H9 (cell line): ENCODE measurements around the gene OSBPL1A. TPM values are rescaled to one million over a fixed set of nuclear protein-coding genes. Genes with fewer than 3 reads are reported as not detected.

ENCODE experiments used
- DNase-seq: peaks from one replicate; pipeline ENCODE4 v3.0.0-alpha.2; 2017
- H2AFZ ChIP-seq: one replicate; pipeline ENCODE4 v1.6.1; 2013; ENCODE audit warnings: mild to moderate bottlenecking, low read length, control low read depth, moderate library complexity
- H2AK5ac ChIP-seq: 2 replicates; pipeline ENCODE4 v1.6.1; 2013; ENCODE audit warnings: low read length, control low read depth, mixed read lengths; ENCODE audit not compliant: insufficient read length
- H2BK120ac ChIP-seq: one replicate; pipeline ENCODE4 v1.6.1; 2013; ENCODE audit warnings: low read depth, mild to moderate bottlenecking, low read length, control low read depth, inconsistent platforms; ENCODE audit not compliant: poor library complexity, severe bottlenecking
- H2BK12ac ChIP-seq: 2 replicates; pipeline ENCODE4 v1.6.1; 2013; ENCODE audit warnings: low read length, control low read depth, mixed read lengths, low read depth; ENCODE audit not compliant: insufficient read length
- H2BK15ac ChIP-seq: 2 replicates; pipeline ENCODE4 v1.6.1; 2013; ENCODE audit warnings: low read depth, low read length, control low read depth
- H2BK20ac ChIP-seq: one replicate; pipeline ENCODE4 v1.6.1; 2013; ENCODE audit warnings: low read depth, mild to moderate bottlenecking, low read length, control low read depth, inconsistent platforms; ENCODE audit not compliant: poor library complexity, severe bottlenecking
- H2BK5ac ChIP-seq: 2 replicates; pipeline ENCODE4 v1.6.1; 2013; ENCODE audit warnings: low read length, control low read depth, mixed read lengths; ENCODE audit not compliant: insufficient read length
- H3K14ac ChIP-seq: 2 replicates; pipeline ENCODE4 v1.6.1; 2013; ENCODE audit warnings: low read length, control low read depth; ENCODE audit not compliant: insufficient read depth
- H3K18ac ChIP-seq: 2 replicates; pipeline ENCODE4 v1.6.1; 2013; ENCODE audit warnings: low read depth, mild to moderate bottlenecking, mixed read lengths, low read length, control low read depth; ENCODE audit not compliant: insufficient read length
- H3K23ac ChIP-seq: 2 replicates; pipeline ENCODE4 v1.6.1; 2013; ENCODE audit warnings: low read length, control low read depth, mixed read lengths, low read depth; ENCODE audit not compliant: insufficient read length
- H3K23me2 ChIP-seq: 2 replicates; pipeline ENCODE4 v1.6.1; 2013; ENCODE audit warnings: low read depth, mild to moderate bottlenecking, mixed read lengths, low read length, control low read depth; ENCODE audit not compliant: insufficient read length, poor library complexity, severe bottlenecking
- H3K27ac ChIP-seq: 2 replicates; pipeline ENCODE4 v1.5.1; 2013; ENCODE audit warnings: low read length, control low read depth, mixed read lengths, low read depth; ENCODE audit not compliant: insufficient read length
- H3K27me3 ChIP-seq: 2 replicates; pipeline ENCODE4 v1.6.1; 2013; ENCODE audit warnings: low read length, control low read depth, inconsistent platforms; ENCODE audit not compliant: insufficient read depth
- H3K4ac ChIP-seq: 2 replicates; pipeline ENCODE4 v1.6.1; 2013; ENCODE audit warnings: low read depth, mild to moderate bottlenecking, control low read depth, inconsistent platforms, low read length, moderate library complexity
- H3K4me1 ChIP-seq: 2 replicates; pipeline ENCODE4 v1.6.1; 2013; ENCODE audit warnings: low read length, control low read depth, inconsistent platforms; ENCODE audit not compliant: insufficient read depth
- H3K4me2 ChIP-seq: 2 replicates; pipeline ENCODE4 v1.6.1; 2013; ENCODE audit warnings: low read length, control low read depth, mixed read lengths; ENCODE audit not compliant: insufficient read length, insufficient read depth
- H3K56ac ChIP-seq: 2 replicates; pipeline ENCODE4 v1.6.1; 2013; ENCODE audit warnings: low read depth, mild to moderate bottlenecking, mixed read lengths, low read length, control low read depth; ENCODE audit not compliant: insufficient read length
- H3K79me1 ChIP-seq: 2 replicates; pipeline ENCODE4 v1.6.1; 2013; ENCODE audit warnings: low read depth, mild to moderate bottlenecking, moderate library complexity, low read length, control low read depth, inconsistent platforms; ENCODE audit not compliant: insufficient read depth, poor library complexity, severe bottlenecking
- H3K79me2 ChIP-seq: 2 replicates; pipeline ENCODE4 v1.6.1; 2013; ENCODE audit warnings: low read length, control low read depth, inconsistent platforms; ENCODE audit not compliant: insufficient read depth
- H3K9ac ChIP-seq: 2 replicates; pipeline ENCODE4 v1.6.1; 2013; ENCODE audit warnings: low read length, control low read depth, mixed read lengths; ENCODE audit not compliant: insufficient read length; ENCODE audit errors: extremely low read depth
- H3K9me3 ChIP-seq: one replicate; pipeline ENCODE4 v1.6.1; 2013; ENCODE audit warnings: low read depth, low read length, inconsistent platforms; ENCODE audit not compliant: control insufficient read depth
- H3T11ph ChIP-seq: one replicate; pipeline ENCODE4 v1.6.1; 2013; ENCODE audit warnings: mild to moderate bottlenecking, low read length, control low read depth, inconsistent platforms
- H4K20me1 ChIP-seq: one replicate; pipeline ENCODE4 v1.6.1; 2013; ENCODE audit not compliant: control insufficient read depth, insufficient read length, insufficient read depth
- H4K5ac ChIP-seq: 2 replicates; pipeline ENCODE4 v1.6.1; 2013; ENCODE audit warnings: low read depth, mild to moderate bottlenecking, mixed read lengths, low read length, control low read depth; ENCODE audit not compliant: insufficient read length
- H4K8ac ChIP-seq: replicated peaks from 2 replicates; pipeline ENCODE4 v1.6.1; 2013; ENCODE audit warnings: low read length, control low read depth, mixed read lengths, low read depth; ENCODE audit not compliant: insufficient read length
- H4K91ac ChIP-seq: 2 replicates; pipeline ENCODE4 v1.6.1; 2013; ENCODE audit warnings: low read depth, mild to moderate bottlenecking, moderate library complexity, mixed read lengths, low read length, control low read depth; ENCODE audit not compliant: insufficient read length
- H3K27ac Mint-ChIP-seq, 3 experiments: 2 replicates in 2 of 3; 3 replicates in 1 of 3; pipeline ENCODE4 v1.8.0; 2020 to 2021; ENCODE audit warnings: mixed read lengths in 3 of 3, mild to moderate bottlenecking in 1 of 3, moderate library complexity in 1 of 3
- H3K27me3 Mint-ChIP-seq: 2 replicates; pipeline ENCODE4 v1.8.0; 2021; ENCODE audit warnings: low read depth, mild to moderate bottlenecking, moderate library complexity, mixed read lengths
- H3K36me3 Mint-ChIP-seq, 3 experiments: 2 replicates in 2 of 3; 3 replicates in 1 of 3; pipeline ENCODE4 v1.8.0; 2020 to 2021; ENCODE audit warnings: low read depth in 3 of 3, mixed read lengths in 3 of 3; ENCODE audit not compliant: insufficient read depth in 1 of 3
- H3K4me1 Mint-ChIP-seq, 2 experiments: 2 replicates each; pipeline ENCODE4 v1.8.0; 2020; ENCODE audit warnings: mixed read lengths in 2 of 2
- H3K4me3 Mint-ChIP-seq, 2 experiments: 2 replicates in 1 of 2; 3 replicates in 1 of 2; pipeline ENCODE4 v1.8.0; 2020 to 2021; ENCODE audit warnings: mild to moderate bottlenecking in 2 of 2, mixed read lengths in 2 of 2, moderate library complexity in 1 of 2
- H3K9me3 Mint-ChIP-seq, 2 experiments: 2 replicates in 1 of 2; 3 replicates in 1 of 2; pipeline ENCODE4 v1.8.0; 2020; ENCODE audit warnings: mild to moderate bottlenecking in 2 of 2, mixed read lengths in 2 of 2, moderate library complexity in 1 of 2
- WGBS: extraction: QIAGEN DNeasy Blood & Tissue Kit; methylation state at CpG from one replicate; pipeline ENCODE4 v1.1.7; 2013; ENCODE audit warnings: missing lambda C conversion rate, low lambda C conversion rate, mixed read lengths; ENCODE audit not compliant: insufficient read length; ENCODE audit errors: extremely low coverage; 5-methylcytosine and 5-hydroxymethylcytosine counted together
- total RNA-seq: library from RNA; stranded (reverse); gene quantifications from 2 replicates; pipeline ENCODE4 v1.2.1, GENCODE V29; 2021
- TF ChIP-seq, protein P1 (sequence below): fragments of 200-600 bp; sonication (generic); conservative IDR thresholded peaks from 3 replicates; pipeline ENCODE4 v1.8.0; 2021; ENCODE audit warnings: antibody characterized with exemption, mild to moderate bottlenecking

Gene OSBPL1A
- total RNA-seq, 1 experiment from 2014 or later, result 33.9 TPM

DNA sequence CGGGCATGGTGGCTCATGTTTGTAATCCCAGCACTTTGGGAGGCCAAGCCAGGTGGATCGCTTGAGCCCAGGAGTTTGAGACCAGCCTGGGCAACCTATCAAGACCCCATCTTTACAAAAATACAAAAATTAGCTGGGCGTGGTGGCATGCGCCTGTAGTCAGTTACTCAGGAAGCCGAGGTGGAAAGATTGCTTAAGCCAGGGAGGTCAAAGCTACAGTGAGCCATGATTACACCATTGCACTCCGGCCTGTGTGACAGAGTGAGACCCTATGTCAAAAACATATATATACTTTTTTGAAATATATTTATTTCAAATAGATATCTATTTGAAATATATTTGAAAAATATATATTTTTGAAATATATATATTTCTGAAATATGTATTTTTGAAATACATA, 10.9 kb downstream of the OSBPL1A start:
- H3K9ac ChIP-seq, result no peak overlapping the region
- TF ChIP-seq, protein P1, sequence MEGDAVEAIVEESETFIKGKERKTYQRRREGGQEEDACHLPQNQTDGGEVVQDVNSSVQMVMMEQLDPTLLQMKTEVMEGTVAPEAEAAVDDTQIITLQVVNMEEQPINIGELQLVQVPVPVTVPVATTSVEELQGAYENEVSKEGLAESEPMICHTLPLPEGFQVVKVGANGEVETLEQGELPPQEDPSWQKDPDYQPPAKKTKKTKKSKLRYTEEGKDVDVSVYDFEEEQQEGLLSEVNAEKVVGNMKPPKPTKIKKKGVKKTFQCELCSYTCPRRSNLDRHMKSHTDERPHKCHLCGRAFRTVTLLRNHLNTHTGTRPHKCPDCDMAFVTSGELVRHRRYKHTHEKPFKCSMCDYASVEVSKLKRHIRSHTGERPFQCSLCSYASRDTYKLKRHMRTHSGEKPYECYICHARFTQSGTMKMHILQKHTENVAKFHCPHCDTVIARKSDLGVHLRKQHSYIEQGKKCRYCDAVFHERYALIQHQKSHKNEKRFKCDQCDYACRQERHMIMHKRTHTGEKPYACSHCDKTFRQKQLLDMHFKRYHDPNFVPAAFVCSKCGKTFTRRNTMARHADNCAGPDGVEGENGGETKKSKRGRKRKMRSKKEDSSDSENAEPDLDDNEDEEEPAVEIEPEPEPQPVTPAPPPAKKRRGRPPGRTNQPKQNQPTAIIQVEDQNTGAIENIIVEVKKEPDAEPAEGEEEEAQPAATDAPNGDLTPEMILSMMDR, result no peak
- peaks cover 5 to 11% of the 10 kb centered on the region in 2 experiments for H3K4me1 Mint-ChIP-seq
- no CpG with 5 or more reads among the region's 6 CpGs for WGBS
- peaks cover 3 to 14% (median 4%) of the 10 kb centered on the region in 3 experiments; a peak in 6 of 7 replicates for H3K36me3 Mint-ChIP-seq
- peaks cover 5% of the 10 kb centered on the region for H3K79me1 ChIP-seq
- H3K23me2 ChIP-seq, result no peaks in the 10 kb centered on the region
- no peak overlapping the region for H2AK5ac ChIP-seq
- no peak overlapping the region; a peak in 1 of 7 replicates for H3K27ac Mint-ChIP-seq
- H3K27me3 ChIP-seq, result no peaks in the 10 kb centered on the region
- H2BK5ac ChIP-seq, result no peak overlapping the region
- no peak overlapping the region for H3K56ac ChIP-seq
- H3K4ac ChIP-seq, result no peak overlapping the region
- H2BK120ac ChIP-seq, result no peak overlapping the region
- no peak overlapping the region for H3K23ac ChIP-seq
- H3K14ac ChIP-seq, result no peak overlapping the region
- H3K27me3 Mint-ChIP-seq, result no peaks in the 10 kb centered on the region
- no peaks in the 10 kb centered on the region for H3K4me1 ChIP-seq
- no peak overlapping the region for H2BK15ac ChIP-seq
- H4K91ac ChIP-seq, result no peak overlapping the region
- H4K5ac ChIP-seq, result no peak overlapping the region
- DNase-seq, result no peak
- no peak overlapping the region for H2AFZ ChIP-seq
- H3K4me3 Mint-ChIP-seq, result no peak overlapping the region
- no peak overlapping the region for H3K18ac ChIP-seq
- H3T11ph ChIP-seq, result no peak overlapping the region
- no peak overlapping the region for H3K4me2 ChIP-seq
- peaks cover 3% of the 10 kb centered on the region; the same call in 1 of the 2 replicates for H3K79me2 ChIP-seq
- no peak overlapping the region for H2BK20ac ChIP-seq
- no peaks in the 10 kb centered on the region for H3K9me3 ChIP-seq
- H3K27ac ChIP-seq, result no peak overlapping the region
- no peak overlapping the region for H2BK12ac ChIP-seq
- H4K20me1 ChIP-seq, result no peaks in the 10 kb centered on the region
- no peak overlapping the region for H4K8ac ChIP-seq
- no peaks in the 10 kb centered on the region for H3K9me3 Mint-ChIP-seq
